ENCODE measurements around the gene PAX8.

The PAX8 gene

DNA sequence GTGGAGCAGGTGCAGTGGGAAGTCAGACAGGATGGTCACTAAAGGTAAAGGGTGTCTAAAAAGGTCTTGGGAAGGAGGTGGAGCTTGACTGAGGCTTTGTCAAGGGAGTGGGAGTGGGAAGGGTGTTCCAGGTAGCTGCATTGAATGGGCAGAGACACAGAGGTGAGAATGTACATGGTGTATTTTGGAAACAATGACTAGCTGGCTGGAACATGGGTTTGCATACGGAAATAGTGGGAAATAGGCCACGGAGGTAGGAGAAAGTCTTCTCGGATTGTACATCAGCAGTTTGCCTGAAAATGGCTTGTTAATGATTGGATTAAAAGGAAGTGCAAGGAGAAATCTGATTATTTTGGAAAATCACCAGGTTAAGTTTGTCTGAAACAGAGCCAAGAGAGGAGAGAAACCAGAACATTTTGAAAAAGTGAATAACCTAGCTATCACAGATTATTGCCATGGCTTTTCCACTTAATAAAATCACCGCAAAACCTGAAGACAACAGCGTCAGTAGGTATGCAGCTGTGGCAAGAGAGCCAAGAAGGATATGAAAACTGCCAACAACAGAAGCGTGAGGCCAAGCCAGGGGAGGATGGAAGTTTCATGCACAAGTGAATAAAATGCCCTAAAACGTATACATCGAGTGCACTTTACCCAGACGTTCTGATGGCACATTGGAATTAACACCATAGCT lies 13.9 kb downstream of the PAX8 start:
- DNase-seq (ENCODE audit: low read depth) = no peak

DNA sequence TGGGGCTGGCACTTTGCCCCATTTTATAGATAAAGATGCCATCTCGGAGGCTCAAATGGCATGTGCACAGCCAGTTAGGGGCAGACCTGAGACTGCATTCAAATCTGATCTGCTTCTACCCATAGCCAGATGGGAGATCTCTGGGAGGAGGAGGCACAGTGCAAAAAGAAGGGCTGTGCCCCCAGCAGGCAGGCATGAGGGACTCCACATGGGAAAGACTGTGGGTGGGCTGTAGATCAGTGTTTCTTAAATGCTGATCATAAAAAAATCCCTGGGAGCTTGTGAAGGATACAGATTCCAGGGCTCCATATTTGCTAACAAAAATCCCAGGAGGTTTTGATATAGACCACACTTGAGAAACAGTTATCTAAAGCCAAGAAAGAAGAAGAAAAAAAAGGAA lies 15.2 kb downstream of the PAX8 start:
- no peak for DNase-seq (ENCODE audit: low read depth)

DNA sequence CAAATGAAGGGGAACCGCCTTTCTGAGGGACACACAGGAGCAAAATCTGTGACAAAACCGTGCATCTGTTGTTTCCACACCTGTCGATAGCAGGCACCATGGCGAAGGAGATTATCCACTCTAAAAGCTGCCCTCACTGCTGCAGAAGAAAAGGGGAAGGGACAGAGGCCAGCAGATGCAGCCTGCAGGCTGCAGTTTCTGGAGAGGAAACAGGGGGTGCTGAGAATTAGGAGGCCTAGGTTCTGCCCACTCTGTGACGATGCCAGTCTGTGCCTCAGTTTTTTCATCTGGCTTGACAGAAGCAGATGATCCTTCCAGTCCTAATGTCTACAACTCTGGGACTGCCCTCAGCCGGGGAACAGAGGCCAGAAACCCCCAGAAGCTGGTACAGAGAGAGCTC lies 17.7 kb downstream of the PAX8 start:
- no peak for DNase-seq (ENCODE audit: low read depth)

- no peak for DNase-seq (ENCODE audit: low read depth)
These were observed 20.1 kb downstream of the PAX8 start for GRCh38 chr2:113258471-113259147.

- DNase-seq (ENCODE audit: low read depth) = no peak
These were observed 21.0 kb downstream of the PAX8 start for GRCh38 chr2:113257516-113258264.

- no peak for DNase-seq (ENCODE audit: low read depth)
These were observed 23.3 kb downstream of the PAX8 start for GRCh38 chr2:113255140-113256070.

- no peak for DNase-seq (ENCODE audit: low read depth)
These were observed 25.3 kb downstream of the PAX8 start for GRCh38 chr2:113253453-113253852.

DNA sequence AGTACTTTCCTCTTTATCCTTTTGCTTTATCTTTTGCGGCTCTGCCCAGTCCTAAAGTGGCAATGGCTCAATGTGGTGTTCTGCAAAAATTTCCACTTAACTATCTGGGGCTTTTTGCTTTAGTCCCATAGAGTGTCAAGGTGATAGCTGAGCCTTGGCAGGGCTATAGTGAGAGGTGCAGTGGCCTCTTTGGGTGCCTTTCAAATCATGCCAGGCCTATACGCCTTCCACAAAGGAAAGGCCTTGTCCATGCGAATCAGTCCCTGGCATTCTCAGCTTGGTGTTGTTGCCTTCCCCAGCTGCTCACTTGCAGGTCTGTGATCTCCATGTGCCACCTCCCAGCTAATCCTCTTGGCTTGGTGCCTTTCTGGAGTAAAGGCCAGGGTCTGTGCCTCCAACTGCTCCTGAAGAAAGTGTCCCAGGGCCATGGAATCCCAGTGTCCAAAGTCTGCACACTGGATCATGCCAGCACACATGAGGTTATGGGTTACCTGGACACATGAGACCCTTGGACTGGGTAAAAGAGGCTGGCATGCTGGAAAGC lies 26.6 kb downstream of the PAX8 start:
- no peak for DNase-seq (ENCODE audit: low read depth)

- DNase-seq (ENCODE audit: low read depth) = no peak
These were observed 27.6 kb downstream of the PAX8 start for GRCh38 chr2:113251118-113251517.

GRCh38 chr2:113248997-113249770 lies 29.5 kb downstream of the PAX8 start:
- DNase-seq (ENCODE audit: low read depth) = peak; percentile 54

DNA sequence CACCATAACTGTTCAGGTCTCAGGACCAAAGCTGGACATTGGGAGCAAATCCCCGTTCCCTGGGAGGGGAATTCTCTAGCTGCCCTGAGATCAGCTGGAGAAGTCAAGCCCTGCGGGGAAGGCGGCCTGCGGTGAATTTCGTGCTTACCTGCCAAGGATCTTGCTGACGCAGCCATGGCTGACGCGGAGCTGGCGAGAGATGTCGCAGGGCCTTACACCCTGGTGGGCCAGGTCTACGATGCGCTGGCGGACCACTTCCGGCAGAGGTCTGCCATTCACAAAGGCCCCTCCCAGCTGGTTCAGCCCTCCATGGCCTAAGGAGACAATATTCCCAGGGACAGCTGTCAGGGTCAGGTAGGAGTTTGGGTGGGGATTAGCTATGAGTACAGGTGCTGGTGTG lies 32.1 kb downstream of the PAX8 start:
- DNase-seq (ENCODE audit: low read depth) = no peak

GRCh38 chr2:113245276-113245711 lies 33.4 kb downstream of the PAX8 start:
- no peak for DNase-seq (ENCODE audit: low read depth)

GRCh38 chr2:113242327-113242726 lies 36.4 kb downstream of the PAX8 start:
- no peak for DNase-seq (ENCODE audit: low read depth)

DNA sequence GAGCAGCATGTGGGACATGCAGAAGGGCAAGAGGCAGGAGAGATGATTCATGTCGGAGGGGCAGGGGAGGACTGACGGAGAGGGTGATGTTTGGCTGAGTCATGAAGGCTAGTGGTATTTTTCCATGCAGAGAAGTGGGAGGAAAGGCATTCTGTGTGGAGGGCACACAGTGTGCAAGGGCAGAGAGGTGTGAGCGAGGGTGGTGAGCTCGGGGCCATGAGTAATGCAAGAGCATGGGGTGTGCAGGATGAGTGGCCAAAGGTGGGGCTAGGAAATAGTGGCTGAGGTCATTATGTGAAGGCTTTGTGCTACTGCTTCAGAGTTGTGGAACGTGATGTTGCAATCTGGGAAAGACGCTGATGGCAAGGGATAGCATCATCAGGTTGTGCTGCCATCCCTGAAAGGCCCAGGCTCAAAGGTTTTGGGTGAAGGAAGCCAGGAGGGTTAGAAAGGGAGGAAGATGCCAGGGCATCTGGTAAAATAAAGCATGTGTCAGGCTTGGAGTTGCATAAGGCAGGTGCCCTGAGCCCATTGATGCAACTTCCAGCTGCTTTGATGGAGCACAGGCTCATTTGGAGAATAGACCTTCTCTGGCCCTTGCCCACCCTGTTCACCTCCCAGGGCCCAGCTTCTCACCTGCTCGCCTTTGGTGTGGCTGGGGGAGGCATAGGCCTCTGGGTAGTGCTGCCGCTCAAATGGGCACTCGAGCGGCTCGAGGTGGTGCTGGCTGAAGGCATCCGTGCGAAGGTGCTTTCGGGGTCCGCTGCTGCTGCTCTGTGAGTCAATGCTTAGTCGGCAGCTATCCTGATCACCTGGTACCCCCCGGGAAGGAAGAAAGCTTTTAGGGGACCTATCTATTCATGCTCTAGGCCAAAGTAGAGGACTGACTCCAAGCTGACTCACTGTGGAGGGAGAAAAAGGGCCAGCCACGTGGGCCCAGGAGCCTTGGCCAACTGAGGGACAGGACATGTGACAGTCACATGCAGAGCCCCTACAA lies 37.5 kb downstream of the PAX8 start:
- DNase-seq (ENCODE audit: low read depth) = peak; percentile 95

DNA sequence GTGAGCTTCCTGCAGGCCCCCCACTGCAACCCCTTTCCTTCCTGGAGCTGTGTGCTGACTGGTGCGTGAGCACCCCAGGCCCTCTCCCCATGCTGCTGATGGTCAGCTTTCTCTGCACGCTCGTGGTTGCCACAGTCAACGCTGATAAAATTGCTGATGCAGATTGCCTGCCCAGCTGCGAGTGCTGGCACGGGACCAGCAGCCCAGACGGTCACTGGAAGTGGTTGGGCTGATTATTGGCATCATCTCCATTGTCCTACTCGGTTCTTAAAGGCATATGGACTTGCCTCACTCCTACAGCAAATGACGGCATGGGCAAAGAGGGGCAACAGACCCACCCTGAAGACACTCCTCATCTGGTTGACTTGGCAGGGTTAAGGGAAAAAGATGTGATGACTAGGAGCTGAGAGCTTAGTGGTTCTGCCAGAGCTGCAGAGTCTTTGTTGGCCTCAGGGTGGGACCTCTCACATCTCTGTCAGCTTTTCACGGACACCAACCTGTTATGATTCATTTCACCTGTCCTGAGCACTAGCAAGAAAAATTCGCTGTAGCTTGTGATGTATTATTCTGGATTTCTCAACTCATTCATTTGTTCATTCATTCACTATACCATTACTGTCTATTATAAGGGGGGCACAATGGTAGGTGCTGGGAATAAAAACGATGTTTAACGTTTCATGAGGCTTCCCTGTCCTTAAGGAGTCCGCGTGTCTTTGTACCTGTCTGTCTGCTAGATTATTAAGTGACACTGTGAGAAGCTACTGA lies 38.4 kb downstream of the PAX8 start:
- peak; percentile 79 for DNase-seq (ENCODE audit: low read depth)

- no peak for DNase-seq (ENCODE audit: low read depth)
These were observed 39.6 kb downstream of the PAX8 start for GRCh38 chr2:113238871-113239839.

- no peak for DNase-seq (ENCODE audit: low read depth)
These were observed 41.0 kb downstream of the PAX8 start for GRCh38 chr2:113237604-113238160.

Data from GM04504 (cell line).